Stimulated activated CD4-positive, alpha-beta T cell treated with anti-CD3 and anti-CD28 coated beads, Interleukin-4, amount 100 ng/mL, for 48 hours (primary cell): ENCODE results near the gene GRIN2A.

Source experiments
- DNase-seq, 2 donors: peaks; one replicate each; pipeline ENCODE4 v3.0.0-alpha.2; 2020; ENCODE audit warnings: low read depth in 2 of 2

The GRIN2A gene

DNA sequence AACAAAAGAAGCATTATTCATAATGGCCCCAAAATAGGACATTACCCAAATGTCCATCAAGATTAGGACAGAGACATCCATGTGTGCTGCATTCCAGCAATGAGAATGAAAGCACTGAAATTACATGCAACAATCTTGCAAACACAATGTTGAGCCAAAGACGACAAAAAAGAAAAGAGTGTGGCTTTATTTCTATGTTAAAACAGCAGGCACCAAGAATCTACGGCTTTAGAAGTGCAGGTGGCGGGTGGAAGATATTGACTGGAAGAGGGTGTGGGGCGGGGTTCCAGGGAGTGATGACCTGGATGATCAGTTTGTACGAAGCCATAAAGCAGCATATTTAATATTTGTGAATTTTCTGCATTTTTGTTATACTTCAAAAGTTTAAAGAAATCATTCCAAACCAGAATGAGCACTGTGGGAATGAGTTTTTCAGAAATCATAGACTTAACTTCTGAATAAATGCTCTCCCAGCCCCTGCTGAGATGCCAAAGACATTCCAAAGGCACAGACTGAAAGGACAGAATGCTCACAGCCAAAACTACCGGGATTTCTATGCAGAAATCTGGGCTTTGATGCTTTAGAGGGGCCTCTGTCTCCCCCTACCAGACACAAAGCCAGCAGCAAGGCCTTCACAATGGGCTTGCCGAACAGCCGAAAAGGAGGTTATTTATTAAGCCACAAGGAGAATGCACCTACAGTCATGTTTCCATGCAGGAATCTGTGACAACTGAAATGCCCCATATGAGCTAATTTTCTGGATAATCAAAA lies 361.6 kb downstream of the GRIN2A start:
- no peak for DNase-seq

DNA sequence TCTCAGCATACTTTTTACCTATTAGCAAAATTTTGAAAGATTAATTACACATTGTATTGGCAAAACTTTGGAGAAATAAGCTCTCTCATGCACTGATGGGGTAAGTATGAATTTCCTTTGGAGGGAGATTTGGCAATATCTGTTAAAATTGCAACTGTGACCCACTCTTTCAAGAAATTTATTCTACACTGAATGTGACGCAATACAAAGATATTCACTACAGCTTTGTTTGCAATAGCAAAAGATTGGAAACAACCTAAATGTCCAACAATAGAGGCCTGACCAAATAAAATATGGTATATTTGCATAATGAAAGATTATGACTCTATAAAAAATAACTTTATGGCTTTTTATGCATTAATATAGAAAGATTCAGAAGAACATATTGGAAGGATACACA lies 363.5 kb downstream of the GRIN2A start:
- DNase-seq = no peak

DNA sequence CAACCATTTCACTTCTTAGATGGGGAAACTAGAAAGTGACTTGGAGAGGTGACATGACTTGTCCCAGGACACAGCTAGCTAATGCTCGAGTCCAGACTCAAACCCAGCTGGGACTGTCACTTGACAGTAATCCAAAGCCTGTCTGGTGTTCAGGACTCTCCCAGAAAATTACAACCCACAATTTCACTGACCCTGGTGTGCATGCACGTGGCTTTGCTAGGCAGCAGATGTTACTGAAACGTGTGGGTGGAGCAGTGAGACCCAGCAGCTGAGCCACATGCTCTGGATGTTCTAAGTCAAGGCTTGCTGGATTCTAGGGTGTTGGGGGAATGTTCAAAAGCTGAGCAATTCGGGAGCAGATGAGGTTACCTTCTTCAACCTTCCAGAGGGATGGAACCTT lies 364.6 kb downstream of the GRIN2A start:
- DNase-seq = no peak

DNA sequence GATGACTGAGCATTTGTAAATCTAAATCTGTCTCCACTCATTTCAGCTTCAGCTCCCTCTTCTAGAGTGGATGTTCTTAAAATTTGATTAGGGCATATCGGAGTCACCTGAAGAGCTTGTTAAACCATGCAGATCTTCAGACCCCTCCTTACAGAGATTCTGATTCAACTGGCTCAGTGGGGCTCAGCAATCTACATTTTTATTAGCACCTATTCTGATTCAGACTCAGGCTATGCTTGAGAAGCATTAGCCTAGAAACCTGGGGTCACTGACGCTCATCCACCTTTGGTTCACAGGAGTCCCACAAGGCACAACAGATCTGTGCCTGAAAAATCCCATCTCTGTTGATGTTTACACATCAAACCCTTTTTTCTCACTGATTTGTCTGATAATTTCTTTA lies 365.6 kb downstream of the GRIN2A start:
- no peak for DNase-seq

DNA sequence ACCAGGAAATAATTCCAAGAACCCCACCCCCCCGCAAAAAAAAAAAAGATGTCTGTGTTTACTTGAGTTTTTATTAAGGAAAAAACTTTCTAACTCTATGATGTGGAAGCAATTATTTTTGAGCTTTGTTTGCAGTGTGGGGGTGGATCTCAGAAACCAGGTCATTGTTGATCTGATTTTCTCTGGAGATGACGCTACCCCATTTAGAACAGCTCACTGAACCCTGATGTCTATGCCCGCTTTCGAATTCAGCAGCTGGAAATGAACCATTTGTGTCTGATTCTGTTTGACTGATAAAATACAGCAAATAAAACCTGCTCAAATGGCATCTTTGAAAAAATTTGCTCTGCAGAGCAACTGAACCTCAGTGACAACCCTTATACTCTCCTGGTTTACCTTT lies 368.6 kb downstream of the GRIN2A start:
- DNase-seq = no peak

DNA sequence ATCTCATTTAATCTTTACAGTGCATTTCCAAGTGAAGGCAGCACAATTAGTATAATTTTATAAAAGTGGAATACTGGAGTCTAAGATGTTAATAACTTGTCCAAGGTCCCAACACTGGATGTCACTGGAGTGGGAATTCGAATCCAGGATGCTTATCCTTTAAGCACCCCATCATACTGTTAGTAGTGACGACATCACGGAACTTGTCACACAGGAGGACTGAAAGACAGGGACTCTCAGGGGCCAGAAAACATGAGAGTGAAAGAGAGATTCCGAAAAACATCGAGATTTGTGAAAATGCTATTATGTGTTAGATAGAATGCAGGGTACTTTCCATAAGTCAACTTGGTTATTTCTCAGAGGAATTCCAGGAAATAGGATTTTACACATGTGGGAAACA lies 374.0 kb downstream of the GRIN2A start:
- DNase-seq = no peak

DNA sequence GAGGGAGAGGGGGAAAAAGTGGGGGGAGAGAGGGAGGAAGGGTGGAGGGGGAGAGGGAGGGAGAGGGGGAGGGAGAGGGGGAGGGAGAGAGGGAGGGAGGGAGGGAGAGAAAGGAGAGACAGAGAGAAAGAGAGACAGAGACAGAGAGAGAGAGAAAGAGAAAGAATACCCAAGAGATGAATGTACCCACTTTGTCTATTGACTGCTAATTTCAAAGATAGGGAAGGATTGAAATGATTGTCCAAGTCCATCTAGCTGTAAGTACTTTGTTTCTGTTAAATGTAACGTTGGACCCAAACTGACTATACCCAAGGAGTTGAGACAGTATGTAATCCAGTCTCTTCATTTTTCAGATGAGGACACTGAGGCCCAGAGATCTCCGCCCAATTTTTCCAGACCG lies 374.9 kb downstream of the GRIN2A start:
- DNase-seq = no peak

DNA sequence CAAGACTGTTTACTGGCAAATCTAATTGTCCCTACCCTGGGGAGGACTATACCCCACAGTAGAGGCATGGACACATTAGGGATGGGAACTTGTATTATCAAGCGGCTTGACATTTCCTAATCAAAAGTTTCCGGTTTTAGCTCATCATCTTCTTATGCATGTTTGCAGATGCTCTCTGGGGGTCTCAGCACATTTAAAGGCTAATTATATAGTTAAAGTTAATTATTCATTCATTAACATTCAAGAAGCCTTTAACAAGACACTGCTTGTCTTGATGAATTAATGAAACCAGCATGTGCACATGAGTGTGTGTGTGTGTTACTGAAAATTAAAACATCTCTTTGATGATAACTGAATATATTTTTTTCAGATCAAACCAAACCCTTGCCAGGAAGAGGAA lies 377.1 kb downstream of the GRIN2A start:
- DNase-seq = no peak

DNA sequence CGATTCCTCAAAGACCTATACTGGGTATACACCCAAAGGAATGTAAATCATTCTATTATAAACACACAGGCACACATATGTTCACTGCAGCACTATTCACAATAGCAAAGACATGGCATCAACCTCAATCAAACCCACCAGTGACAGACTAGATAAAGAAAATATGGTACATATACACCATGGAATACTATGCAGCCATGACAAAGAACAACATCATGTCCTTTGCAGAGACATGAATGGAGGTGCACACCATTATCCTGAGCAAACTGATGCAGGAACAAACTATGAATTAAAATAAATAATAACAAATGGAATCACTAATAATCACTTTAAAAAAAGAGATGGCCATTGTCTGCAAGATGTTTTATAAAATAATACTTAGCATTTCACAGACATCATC lies 380.1 kb downstream of the GRIN2A start:
- no peak for DNase-seq

DNA sequence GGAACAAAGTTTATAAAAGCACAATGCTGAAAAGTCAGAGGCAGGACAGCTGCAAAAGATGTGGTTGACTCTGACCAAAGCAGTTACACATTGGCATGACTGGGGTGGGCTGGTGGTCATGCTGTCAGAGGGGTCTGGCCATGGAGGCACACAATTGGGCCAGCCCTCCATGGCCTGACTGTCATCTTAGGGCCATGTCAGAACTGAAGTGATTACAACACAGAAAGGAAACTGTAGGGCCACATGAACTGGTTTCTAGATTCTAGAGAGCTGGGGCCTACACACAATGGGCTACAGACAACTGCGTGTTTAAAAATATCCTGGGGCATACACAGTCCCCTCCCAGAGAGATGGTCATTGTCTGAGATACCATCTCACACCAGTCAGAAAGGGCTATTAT lies 380.6 kb downstream of the GRIN2A start:
- DNase-seq = no peak

DNA sequence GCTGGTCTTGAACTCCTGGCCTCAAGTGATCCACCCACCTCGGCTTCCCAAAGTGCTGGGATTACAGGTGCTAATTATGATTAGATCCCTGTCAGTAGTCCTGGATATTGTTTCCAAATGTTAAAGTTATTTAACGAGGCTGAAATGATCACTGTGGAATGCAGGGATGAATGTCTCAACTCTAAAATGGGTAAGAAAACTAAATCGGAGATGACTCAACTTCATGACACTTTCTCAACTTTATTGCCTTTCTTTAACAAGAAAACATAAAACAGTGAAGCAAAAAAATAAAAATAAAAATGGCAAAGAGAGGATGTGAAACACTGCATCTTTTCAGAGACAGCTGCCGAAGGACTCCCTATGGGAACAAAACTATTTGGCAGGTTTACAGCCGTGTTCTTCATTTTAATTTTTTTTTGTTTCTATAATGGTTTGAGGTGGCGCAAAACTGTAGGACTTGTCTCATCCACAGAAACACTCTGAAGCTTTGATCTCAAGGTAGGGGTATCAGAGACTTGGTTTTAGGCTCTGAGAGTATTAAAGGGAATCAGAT lies 382.0 kb downstream of the GRIN2A start:
- no peak for DNase-seq

DNA sequence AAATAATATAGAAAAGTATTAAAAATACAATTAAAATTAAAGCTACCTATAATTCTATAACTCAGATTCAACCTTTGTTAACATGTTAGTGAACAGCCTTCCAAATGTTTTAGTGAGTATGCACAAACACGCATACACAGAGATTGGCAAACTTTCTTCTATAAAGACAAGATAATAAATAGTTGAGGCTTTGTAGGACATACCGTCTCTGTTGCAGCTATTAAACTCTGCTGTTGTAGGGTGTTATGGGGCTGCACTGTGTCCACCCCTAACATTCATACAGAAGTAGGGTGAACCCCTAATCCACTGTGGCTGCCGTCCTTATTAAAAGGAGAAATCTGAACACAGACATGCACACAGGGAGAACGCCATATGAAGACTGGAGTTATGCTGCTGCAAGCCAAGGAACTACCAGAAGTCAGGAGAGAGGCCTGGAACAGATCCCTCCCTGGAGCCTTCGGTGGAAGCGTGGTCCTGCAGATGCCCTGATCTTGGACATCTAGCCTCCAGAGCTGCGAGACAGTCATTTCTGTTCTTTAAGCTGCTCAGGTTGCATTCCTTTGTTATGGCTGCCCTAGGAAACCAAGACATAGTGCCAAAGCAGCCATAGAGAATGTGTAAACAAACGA lies 383.2 kb downstream of the GRIN2A start:
- no peak for DNase-seq

DNA sequence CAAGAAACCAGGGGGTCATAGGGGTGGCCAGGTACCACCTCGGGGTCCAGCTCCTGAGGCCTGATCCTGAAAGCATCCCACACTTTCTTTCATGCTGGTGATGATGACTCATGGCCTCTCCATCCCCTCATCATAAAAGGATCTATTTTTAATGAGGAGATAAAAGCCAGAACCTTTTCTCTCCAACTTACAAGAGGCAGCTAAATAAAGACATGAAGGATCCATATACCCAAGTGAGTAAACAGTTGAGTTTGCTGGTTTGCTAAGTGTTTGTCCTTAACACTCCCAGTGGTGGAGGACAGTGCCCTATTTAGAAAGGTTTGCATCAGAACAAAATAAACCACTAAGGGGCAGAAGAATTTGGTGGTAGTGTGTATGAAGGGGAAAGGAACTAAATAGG lies 383.8 kb downstream of the GRIN2A start:
- DNase-seq = no peak

DNA sequence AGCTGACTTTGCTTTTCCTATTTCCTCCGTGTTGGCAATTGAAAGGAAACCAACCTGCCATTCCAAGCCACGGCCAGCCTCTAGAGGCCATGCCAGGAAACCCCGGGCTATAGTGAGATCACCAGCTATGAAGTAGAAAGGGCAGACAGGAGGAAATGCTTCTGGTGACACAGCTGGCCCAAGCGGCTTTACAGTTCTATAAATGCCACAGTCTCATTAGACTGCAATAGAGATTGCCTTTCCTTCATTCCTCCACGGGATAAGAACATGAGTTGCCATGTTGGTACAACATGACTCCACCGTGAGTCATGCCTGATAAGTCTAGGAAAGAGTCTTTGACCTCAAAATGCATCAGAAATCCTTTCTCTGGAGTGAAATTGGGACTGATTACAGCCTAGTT lies 384.9 kb downstream of the GRIN2A start:
- DNase-seq = no peak

DNA sequence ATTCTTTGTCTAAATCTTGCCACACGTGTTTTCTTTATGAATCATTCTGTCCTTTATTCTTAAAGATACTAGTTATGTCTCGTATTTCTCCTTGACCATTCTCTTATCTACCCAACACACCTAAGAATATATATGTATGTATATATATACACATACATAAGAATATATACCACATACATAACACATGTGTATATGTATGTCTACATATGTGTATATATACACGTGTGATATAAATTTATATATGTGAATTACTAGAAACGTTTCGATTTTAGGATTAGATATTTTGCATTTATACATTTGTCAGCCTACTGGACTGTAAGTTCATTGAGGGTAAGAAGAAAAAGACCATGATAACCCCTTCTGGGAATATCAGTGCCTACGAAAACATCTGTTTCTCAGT lies 388.6 kb downstream of the GRIN2A start:
- no peak for DNase-seq

DNA sequence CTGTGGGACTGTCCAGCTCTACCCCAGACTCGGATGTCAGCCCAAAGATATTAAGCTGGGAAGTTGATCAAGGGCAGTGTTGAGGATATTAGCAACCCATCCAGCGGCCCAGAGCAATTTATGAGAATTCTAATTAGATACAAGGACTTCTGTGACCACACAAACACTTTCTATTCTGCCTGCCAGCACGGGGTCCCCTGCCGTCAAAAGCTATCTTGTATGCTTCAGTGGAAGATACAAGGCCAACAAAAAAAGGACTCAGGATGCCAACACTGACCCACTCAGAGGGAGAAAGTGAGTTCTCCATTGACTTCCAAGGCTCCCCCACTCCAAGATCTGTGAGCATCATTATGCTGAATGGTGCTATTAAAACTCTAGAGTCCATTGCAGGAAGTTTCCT lies 390.7 kb downstream of the GRIN2A start:
- no peak for DNase-seq

DNA sequence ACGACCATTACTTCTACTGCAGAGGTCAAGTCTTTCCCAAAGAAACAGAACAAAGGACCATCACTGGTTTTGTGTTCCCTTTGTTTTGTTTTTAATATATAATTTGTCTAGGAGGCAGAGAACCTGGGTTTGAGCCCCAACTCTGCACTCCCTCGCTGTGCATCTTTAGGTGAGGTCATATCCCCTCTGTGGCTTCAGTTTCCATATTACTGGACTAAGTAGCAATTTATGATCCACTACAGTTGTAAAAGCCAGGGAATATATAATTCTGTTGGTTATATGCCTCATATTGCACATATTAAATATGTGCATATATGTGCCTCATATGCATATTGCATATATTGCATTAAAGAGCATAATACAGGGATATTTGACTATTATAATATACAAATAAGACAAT lies 392.0 kb downstream of the GRIN2A start:
- no peak for DNase-seq

DNA sequence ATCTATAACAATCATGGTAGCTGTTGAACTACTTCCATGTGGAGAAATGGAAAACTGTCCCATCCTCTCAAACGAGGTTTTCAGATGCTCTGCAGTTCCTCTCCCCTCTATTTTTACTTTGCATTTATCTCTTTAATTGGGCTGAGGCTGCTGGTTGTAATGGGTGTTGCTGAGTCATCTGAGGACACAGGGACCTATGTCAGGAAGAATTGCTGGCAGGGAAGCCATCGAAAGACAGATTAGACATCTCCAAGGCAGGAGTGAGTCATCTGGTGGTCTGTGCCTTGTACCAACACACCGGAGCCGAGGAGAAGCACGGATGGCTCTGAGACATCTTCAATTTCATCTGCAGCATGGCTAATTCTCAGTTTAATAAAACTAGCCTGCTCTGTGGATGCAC lies 394.5 kb downstream of the GRIN2A start:
- no peak for DNase-seq

DNA sequence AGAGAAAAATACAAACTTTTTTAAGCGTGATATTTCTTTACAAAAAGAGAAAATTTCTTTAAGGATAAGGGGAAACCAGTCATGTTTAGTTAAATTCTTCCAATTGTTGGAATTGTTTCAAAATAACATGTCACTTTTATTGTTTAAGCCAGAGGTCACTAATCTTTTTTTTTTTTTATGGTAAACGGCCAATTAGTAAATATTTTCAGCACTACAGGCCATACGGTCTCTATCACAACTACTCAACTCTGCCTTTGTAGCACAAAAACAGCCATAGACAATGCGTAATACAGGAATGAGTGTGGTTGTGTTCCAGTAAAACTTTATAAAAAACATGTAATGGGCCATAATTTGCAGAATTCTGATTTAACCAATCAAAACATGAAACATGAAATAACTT lies 401.4 kb downstream of the GRIN2A start:
- no peak for DNase-seq

DNA sequence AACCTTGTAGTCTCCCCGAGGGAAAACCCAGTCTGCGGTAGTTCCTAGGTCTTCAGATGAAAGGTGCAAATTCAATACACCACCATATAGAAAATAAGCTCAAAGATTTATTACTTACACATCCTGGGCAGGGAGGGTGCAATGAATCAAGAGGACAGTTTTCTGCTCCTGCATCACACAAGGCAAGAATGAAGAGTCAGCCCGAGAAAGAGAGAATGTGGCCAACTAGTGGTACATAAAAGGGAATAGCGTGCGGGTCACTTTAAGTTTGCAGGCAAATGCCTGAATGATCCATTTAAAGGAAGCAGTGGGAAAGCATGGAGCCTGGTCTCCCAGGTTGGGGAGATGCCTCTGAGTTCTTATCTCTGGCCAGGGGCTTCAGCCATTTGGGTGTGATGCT lies 403.4 kb downstream of the GRIN2A start:
- DNase-seq = no peak

DNA sequence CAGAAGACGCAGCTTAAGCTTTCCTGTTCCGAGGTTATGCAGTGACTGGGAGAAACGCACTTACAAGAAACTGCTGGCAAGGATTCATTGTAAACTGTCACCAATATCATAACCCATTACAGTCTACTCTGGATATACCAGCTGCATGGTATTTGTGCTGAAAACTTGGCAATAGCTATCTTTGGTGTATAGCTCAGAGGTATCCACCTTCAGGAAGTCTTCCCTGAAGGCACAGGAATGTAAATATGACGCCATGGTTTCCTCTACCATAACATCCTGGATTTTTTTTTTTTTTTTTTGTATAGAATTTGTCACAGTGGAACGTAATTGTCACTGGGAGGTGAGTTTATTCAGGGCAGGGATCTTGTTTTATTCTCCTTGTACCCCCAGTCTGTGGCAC lies 406.2 kb downstream of the GRIN2A start:
- DNase-seq = no peak

DNA sequence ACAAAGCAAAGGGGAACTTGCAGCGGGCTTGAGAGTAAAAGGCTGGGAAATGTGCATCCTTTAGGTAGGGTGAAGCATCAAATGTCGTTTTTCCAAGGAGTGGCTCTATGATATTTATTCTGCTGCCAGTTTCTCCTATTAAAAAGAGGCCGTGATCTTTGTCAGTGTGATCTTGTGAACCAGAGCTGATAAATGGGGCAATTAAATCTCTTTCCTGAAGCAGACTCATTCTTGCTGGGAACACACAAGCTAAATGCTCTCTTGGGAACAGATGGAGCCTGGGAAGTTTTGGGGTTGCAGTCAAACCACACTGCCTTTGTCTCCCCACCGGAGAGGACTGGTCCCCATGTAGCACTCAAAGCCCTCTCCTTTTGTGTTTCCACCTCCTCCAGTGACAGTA lies 408.9 kb downstream of the GRIN2A start:
- no peak for DNase-seq

DNA sequence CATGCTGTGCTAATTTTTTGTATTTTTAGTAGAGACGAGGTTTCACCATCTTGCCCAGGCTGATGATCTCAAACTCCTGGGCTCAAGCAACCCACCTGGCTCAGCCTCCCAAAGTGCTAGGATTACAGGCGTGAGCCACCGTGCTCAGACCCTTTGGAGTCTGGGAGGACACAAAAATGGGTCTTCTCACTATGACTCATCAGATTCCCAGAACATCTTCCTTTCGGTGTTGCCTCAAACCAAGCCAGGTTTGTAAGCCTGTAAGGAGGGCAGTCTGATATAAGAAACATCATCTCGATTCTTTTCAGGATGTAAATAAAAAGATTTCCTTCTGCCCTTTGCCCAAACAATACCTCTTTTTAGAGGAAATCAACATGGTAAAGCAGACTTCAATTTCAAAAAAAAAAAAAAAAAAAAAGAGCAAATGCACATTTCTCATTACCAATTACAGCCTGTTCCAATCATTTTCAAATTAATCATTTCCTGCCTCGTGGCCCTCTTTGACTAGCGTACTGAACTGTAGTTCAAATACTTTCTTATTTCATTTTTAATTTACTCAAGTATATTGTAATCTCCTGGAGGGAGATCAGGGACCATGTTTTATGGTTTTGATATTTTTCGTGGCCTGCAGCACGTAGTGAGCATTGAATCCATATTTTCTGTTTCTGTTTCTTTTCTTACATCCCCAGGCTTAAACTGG lies 409.6 kb downstream of the GRIN2A start:
- DNase-seq = no peak
